ENCODE results near the gene CDA. TPM values are rescaled to one million over a fixed set of nuclear protein-coding genes. Genes with fewer than 3 reads are reported as not detected.
A peak's percentile ranks its signal among the peaks of the same experiment; 100 is the strongest.
"Not testable (repeated sequence)": the region's sequence is repeated elsewhere in the genome, so short reads cannot be mapped to it uniquely, and the experiment has no call there.

CDA gene
- total RNA-seq, 1 donor from 2014 or later: 4.3 TPM

DNA sequence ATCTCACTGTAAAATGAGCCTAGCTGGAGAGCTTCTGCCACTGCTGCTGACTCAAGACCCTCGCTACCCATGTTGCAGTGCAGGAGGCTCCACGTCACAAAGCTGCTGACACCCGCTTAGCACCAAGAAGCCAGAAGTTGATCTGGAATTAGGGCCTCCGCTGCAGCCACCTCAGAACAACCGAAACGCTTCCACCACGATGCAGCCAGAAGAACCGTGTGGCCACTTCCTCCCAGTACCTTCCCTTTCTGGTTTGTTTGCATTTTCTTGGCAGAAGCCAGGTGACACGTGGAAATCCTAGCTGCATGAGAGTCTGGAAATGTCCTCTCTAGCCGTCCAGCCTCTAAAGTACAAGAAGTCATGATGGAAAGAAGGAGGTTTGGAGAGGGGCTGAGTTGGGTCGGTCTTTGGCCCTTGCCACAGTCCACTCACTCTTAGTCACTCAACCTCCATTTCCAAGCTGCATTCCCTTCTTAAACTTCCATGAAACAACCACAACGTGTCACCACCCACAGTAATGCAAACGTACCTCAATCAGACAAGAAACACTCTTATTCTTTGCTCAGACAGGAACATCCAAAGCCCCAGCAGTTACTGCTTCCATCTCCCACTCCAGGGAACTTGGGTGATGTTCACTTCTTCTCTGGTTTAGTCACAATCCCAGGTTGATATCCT, 10.0 kb upstream of the CDA start:
- intact Hi-C loops (cut with DNase I): no loop called here
- no peak for DNase-seq (ENCODE audit: low spot score)

GRCh38 chr1:20584890-20585289, 4.0 kb upstream of the CDA start:
- DNase-seq (ENCODE audit: low spot score) (no peak), ATAC-seq (no peak)
- intact Hi-C loops (cut with DNase I): no loop called here

More for the DNA sequence above, 10.0 kb upstream of the CDA start:
- no peak for ATAC-seq

DNA sequence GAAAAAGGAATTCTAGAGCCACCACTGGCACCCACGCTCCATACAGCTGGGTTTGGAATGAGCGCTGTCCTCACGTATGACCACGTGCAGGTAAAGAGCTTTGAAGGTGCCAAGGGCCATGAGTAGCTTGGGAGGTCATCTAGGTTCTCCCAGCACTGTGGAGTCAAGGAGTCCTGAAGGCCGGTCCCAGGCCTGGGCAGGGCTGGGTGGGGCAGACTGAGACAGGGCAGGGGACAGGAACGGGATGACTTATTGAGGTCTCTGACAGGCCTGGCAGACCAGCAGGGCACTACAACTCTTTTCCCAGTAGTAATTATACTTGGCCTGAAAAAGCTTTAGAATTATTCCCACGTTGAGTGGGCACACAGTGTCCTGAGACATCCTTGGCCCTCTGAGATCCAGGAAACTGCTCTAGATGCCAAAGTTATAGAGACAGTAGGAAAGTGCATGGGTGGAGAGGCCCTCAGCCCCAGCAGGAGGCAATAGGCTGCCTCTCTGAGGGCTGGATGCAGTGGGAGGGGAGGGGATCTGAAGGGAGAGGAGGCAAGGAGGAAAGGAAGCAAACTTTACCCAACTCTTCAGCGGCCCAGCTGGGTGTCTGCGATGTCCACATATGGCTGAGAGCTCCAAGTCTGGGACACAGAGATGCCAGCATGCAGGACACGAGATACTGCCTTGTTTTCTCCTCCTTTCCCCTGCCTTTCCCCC, 1.8 kb upstream of the CDA start:
- DNase-seq (ENCODE audit: low spot score): no peak
- ATAC-seq: no peak
- intact Hi-C loops (cut with DNase I): no loop called here

- ATAC-seq (peak; percentile 24), DNase-seq (ENCODE audit: low spot score) (no peak)
- intact Hi-C loops (cut with DNase I): no loop called here
Observed at GRCh38 chr1:20587661-20588053, 1.2 kb upstream of the CDA start.

- DNase-seq (ENCODE audit: low spot score) (no peak), ATAC-seq (peak; percentile 45)
- intact Hi-C loops (cut with DNase I): no loop called here
Observed at GRCh38 chr1:20589331-20590278, 708 bp downstream of the CDA start.

- DNase-seq (ENCODE audit: low spot score) (no peak), ATAC-seq (no peak)
- intact Hi-C loops (cut with DNase I): no loop called here
Observed at GRCh38 chr1:20590306-20590777, 1.4 kb downstream of the CDA start.

DNA sequence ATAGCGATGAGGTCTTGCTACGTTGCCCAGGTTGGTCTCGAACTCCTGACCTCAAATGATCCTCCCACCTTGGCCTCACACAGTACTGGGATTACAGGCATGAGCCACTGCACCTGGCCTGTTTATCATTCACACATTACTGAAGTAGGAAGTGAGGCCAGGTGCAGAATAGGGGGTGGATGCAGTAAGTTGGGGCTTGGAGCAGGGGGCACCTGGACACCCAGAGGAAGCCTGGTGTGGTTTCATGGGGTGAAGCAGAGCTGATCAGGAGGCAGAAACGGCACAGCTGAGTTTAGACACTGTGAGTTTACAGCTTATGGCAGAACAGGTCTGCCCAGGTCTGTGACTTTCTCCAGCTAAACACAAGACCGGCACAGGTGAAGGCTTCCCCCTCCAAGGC, 4.9 kb downstream of the CDA start:
- no peak for ATAC-seq
- intact Hi-C loops (cut with DNase I): no loop called here
- no peak for DNase-seq (ENCODE audit: low spot score)

DNA sequence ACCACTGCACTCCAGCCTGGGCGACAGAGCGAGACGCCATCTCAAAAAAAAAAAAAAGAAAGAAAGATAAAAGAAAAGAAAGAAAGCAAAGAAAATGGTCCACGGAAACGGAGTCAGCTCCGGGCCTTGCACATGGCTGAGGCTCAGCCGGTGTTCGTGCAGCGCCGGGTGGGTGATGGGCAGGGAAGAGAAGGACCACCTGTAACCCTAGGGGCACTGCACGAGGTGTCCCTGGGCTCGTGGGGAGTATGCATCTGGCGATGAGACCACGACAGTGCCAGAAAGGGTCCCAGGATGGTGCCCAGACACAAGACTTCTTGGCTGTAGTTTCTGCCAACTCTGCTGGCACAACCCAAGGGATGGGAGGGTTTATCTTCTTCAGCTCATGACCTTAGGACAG, 5.8 kb downstream of the CDA start:
- intact Hi-C loops (cut with DNase I): no loop called here
- DNase-seq (ENCODE audit: low spot score): no peak
- no peak for ATAC-seq

DNA sequence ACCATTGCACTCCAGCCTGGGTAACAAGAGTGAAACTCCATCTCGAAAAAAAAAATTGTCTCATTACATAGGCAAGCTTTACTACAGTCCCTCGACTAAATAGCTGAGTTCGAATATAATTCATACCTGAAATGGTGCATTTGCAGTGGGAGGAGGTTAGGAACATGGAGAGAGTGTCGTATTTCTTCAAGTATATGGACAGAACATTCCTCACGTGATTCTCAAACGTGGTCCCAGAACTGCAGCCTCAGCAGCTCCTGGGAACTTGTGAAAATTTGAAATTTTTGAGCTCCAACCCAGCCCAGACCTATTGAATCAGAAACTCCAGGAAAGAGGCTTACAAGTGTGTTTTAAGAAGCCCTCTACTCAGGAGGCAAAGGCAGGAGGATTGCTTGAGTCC, 7.2 kb downstream of the CDA start:
- no peak for ATAC-seq
- intact Hi-C loops (cut with DNase I): no loop called here
- no peak for DNase-seq (ENCODE audit: low spot score)

DNA sequence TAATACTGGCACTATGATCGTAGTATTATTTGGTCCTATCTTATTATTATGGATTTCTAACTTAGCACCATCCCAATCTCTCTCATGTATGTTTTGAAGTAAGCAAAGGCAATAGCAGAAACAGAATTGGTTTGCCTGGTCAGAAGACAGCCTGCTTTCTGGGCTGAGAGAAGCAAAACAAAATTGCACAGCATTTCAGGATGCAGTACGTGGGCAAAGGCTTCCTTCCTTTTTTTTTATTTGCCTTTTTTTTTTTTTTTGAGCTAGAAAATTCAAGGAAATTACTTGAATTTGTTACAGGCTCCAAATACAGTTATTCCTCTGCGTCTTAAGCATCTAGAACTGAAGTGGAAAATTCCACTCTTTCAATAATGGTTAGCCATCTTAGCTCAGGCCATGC, 8.8 kb downstream of the CDA start:
- no peak for ATAC-seq
- intact Hi-C loops (cut with DNase I): no loop called here
- DNase-seq (ENCODE audit: low spot score): no peak

DNA sequence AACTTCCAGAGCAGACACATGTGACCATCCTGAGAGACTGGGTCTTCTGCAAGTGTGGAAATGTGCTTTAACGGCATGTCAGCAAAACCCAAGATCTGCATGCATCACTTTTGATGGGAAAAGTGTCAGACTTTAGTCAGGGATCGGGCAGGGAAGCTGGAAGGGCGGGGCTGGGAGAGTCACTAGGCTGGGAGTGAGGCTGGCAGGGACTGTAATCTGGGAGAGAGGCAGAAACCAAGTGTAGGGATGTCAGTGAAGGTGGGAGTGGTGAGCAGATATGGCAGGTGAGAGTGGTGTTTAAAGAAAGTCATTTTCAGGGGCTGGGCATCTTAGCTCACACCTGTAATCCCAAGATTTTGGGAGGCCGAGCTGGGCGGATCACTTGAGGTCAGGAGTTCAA, 11.3 kb downstream of the CDA start:
- DNase-seq (ENCODE audit: low spot score) (no peak), ATAC-seq (no peak)
- intact Hi-C loops (cut with DNase I): no loop called here

DNA sequence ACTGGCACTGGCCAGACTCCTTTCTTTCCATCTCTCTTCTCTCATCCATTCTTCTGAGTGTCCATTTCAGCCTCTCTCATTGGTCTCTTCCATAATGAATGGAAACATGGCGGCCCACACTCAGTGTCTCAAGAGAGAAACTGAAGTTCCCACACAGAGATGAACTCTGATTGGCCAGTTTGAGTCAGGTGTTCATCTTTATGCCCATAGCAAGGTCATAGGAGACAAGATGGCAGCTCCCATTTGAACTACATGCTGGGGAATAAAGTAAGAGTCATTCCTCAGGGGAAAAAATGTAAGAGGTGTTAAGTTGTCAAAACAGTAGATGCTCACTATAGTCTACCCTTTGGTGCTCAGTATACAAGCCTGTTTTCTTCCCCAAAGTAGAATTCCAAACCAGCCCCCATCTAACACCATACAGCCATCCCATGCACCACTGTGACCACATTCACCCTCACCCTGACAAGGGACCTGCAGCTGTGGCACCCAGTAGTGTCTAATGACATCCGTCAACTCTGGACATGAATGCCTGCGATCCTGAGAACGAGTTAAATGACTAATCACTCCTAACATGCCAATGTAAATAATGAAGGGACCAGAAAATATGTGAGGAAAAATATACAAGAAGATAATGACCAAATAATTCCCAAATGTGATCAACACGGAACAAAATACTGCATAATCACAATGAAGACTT, 12.4 kb downstream of the CDA start:
- intact Hi-C loops (cut with DNase I): no loop called here
- DNase-seq (ENCODE audit: low spot score) (no peak), ATAC-seq (no peak)

GRCh38 chr1:20602851-20603450, 14.1 kb downstream of the CDA start:
- intact Hi-C loops (cut with DNase I): no loop called here
- ATAC-seq (no peak), DNase-seq (ENCODE audit: low spot score) (no peak)

DNA sequence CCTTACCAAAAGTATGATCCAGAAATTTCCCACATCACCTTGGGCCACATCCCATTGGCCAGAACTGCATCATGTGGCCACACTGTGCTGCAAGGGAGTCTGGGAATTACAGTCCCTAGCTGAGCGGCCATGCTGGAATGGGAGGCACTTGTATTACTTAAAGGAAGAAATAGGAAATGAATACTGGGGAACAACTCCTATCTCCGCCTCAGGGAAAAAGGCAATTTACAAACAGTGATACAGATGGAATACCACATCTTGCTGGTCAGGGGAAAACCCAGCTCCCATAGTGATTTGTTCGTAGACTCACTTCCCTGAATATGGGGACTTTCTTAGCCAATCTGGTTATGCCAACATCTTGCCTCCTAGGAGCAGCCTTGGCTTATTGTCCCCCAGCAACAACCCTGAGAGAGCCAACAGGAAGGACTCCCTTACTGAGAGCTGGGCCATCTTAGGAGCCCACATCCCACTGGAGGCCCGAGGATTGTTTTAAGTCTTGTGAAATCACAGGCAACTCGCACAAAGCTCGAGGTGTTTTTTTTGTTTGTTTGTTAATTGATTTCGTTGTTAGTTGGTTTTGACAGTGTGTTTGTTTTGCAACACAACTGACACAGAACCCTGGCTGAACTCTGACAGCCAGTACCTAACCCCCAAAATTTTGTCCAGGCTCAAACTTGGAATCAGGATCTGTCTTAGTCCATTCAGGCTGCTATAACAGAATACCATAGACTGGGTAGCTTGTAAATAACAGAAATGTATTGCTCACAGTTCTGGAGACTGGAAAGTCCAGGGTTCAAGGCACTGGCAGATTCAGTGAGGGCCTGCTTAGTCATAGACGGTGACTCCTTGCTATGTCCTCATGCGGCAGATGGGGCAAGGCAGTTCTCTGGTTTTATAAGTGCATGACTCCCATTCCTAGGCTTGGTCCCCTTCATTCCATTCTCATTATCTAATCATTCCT, 14.9 kb downstream of the CDA start:
- no peak for ATAC-seq
- intact Hi-C loops (cut with DNase I): no loop called here

GRCh38 chr1:20604678-20605077, 15.8 kb downstream of the CDA start:
- no peak for DNase-seq (ENCODE audit: low spot score)
- ATAC-seq: no peak
- intact Hi-C loops (cut with DNase I): no loop called here

More for the DNA sequence above, 14.9 kb downstream of the CDA start:
- no peak for DNase-seq (ENCODE audit: low spot score)

DNA sequence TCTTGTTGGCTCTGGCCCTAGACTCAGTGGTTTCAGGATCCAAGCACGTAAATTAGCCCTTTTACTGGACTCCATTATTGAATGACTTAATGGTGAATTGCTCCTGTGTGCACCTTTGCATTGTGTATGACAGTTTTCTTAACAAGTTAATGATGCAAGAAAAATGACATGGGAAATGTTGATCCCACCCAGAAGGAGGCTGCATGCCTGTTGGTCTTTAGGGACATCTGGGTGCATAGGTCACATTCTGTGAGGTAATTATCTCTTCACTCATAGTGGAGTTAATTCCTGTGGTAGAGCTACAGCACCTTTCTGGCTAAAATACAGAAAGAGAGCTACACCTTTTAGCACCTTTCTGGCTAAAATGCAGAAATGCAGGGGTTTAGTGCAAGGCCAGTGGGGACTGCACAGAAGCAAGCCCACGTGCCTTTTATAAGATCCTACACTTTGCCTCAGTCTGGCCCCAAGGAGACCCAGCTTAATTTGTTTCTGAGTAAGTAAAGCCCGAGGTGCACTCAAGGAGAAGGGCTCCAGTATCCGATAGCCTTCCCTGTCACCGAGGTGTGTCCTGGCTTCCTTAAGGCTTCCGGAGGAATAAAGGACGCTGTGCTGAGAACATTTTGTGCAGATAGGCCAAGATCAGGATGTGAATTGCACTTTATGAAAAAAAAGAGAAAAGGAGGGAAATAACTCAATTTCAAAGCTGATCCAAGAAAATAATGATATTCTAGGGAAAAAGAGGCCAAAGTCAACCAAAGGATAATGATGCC, 18.1 kb downstream of the CDA start:
- intact Hi-C loops (cut with DNase I); ATAC-seq; DNase-seq (ENCODE audit: low spot score): not testable (repeated sequence)

GRCh38 chr1:20609541-20609940, 20.6 kb downstream of the CDA start:
- intact Hi-C loops (cut with DNase I): no loop called here
- DNase-seq (ENCODE audit: low spot score) (no peak), ATAC-seq (no peak)
